ENCODE results near the gene BRAF. TPM values are rescaled to one million over a fixed set of nuclear protein-coding genes. Genes with fewer than 3 reads are reported as not detected.
A peak's percentile ranks its signal among the peaks of the same experiment; 100 is the strongest.
"Not testable (repeated sequence)": the region's sequence is repeated elsewhere in the genome, so short reads cannot be mapped to it uniquely, and the experiment has no call there.

BRAF gene
- total RNA-seq, 1 donor from 2014 or later = 19.8 TPM

DNA sequence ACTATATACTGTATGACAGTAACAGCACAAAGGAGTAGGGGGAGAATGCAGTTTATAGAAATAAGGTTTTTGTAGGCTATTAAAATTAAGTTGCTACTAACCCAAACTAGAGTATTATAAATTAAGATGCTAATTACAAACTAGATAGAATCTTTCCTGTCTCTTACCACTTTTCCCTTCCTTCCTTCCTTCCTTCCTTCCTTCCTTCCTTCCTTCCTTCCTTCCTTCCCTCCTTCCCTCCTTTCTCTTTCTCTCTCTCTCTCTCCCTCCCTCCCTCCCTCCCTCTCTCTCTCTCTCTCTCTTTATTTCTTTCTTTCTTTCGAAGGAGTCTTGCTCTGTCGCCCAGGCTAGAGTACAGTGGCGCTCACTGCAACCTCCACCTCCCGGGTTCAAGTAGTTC is 36.4 kb upstream of the BRAF start:
- no peak overlapping the region for H3K27ac Mint-ChIP-seq (ENCODE audit: unreplicated experiment)
- peaks cover 2% of the 10 kb centered on the region for H3K27me3 Mint-ChIP-seq (ENCODE audit: low read depth)
- H3K4me3 Mint-ChIP-seq (ENCODE audit: unreplicated experiment) = no peak overlapping the region
- no peaks in the 10 kb centered on the region for H3K4me1 Mint-ChIP-seq (ENCODE audit: low read depth)
- DNase-seq (ENCODE audit: low spot score) = no peak
- peaks cover 1% of the 10 kb centered on the region for H3K36me3 Mint-ChIP-seq (ENCODE audit: low read depth)
- H3K9me3 Mint-ChIP-seq (ENCODE audit: low read depth) = peaks cover 7% of the 10 kb centered on the region
- TF ChIP-seq CTCF (IDR thresholded peaks at IDR 0.05) = no peak

DNA sequence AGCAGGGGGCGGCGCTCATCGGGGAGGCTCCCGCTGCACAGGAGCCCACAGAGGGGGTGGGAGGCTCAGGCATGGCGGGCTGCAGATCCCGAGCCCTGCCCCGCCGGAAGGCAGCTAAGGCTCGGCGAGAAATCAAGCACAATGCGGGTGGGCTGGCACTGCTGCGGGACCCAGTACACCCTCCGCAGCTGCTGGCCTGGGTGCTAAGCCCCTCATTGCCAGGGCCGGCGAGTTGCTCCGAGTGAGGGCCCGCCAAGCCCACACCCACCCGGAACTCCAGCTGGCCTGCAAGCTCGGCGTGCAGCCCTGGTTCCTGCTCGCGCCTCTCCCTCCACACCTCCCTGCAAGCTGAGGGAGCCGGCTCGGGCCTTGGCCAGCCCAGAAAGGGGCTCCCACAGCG is 32.3 kb upstream of the BRAF start:
- peak; percentile 85 for DNase-seq (ENCODE audit: low spot score)
- not testable (repeated sequence) for H3K27me3 Mint-ChIP-seq (ENCODE audit: low read depth); H3K4me3 Mint-ChIP-seq (ENCODE audit: unreplicated experiment); H3K27ac Mint-ChIP-seq (ENCODE audit: unreplicated experiment); H3K9me3 Mint-ChIP-seq (ENCODE audit: low read depth); H3K4me1 Mint-ChIP-seq (ENCODE audit: low read depth); H3K36me3 Mint-ChIP-seq (ENCODE audit: low read depth)

GRCh38 chr7:140945940-140946339 is 21.2 kb upstream of the BRAF start:
- DNase-seq (ENCODE audit: low spot score) = no peak
- H3K4me3 Mint-ChIP-seq (ENCODE audit: unreplicated experiment) = no peak overlapping the region
- H3K27ac Mint-ChIP-seq (ENCODE audit: unreplicated experiment) = no peak overlapping the region
- no peaks in the 10 kb centered on the region for H3K36me3 Mint-ChIP-seq (ENCODE audit: low read depth)
- no peak for TF ChIP-seq CTCF (IDR thresholded peaks at IDR 0.05)
- no peaks in the 10 kb centered on the region for H3K9me3 Mint-ChIP-seq (ENCODE audit: low read depth)
- H3K4me1 Mint-ChIP-seq (ENCODE audit: low read depth) = no peaks in the 10 kb centered on the region
- H3K27me3 Mint-ChIP-seq (ENCODE audit: low read depth) = peaks cover 10% of the 10 kb centered on the region

DNA sequence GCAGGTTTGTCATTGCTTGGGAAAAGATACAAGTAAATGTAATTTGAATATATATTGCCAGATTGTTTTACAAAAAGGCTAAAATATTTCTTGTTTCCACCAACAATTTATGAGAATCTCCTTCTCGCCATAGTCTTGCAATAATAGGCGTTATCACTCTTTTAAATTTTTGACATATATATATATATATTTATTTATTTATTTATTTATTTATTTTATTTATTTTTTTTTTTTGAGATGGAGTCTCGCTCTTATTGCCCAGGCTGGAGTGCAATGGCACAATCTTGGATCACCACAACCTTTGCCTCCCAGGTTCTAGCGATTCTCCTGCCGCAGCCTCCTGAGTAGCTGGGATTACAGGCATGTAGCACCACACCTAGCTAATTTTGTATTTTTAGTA is 17.5 kb upstream of the BRAF start:
- H3K9me3 Mint-ChIP-seq (ENCODE audit: low read depth); DNase-seq (ENCODE audit: low spot score); H3K4me1 Mint-ChIP-seq (ENCODE audit: low read depth); H3K27ac Mint-ChIP-seq (ENCODE audit: unreplicated experiment); H3K4me3 Mint-ChIP-seq (ENCODE audit: unreplicated experiment); H3K36me3 Mint-ChIP-seq (ENCODE audit: low read depth); H3K27me3 Mint-ChIP-seq (ENCODE audit: low read depth): not testable (repeated sequence)

DNA sequence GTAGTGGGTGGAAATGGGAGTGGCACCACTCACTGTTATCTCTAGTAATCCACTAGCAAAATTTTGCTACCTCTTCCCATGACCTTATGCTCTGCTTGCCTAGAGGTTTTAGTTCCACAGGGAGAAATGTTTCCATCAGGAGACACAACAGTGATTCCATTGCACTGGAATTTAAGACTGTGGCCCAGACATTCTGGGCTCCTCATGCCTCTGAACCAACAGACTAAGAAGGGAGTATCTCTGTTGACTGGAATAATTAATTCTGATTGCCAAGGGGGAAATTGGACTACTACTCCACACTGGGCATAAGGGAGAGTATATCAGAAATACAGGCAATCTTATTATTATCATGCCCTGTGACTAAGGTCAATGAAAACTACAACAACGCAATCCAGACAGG is 16.2 kb upstream of the BRAF start:
- H3K4me3 Mint-ChIP-seq (ENCODE audit: unreplicated experiment) = no peak overlapping the region
- H3K27me3 Mint-ChIP-seq (ENCODE audit: low read depth) = peaks cover 3% of the 10 kb centered on the region
- no peaks in the 10 kb centered on the region for H3K9me3 Mint-ChIP-seq (ENCODE audit: low read depth)
- no peaks in the 10 kb centered on the region for H3K4me1 Mint-ChIP-seq (ENCODE audit: low read depth)
- H3K27ac Mint-ChIP-seq (ENCODE audit: unreplicated experiment) = no peak overlapping the region
- no peak for TF ChIP-seq CTCF (IDR thresholded peaks at IDR 0.05)
- H3K36me3 Mint-ChIP-seq (ENCODE audit: low read depth) = no peaks in the 10 kb centered on the region
- no peak for DNase-seq (ENCODE audit: low spot score)

- no peak for TF ChIP-seq CTCF (IDR thresholded peaks at IDR 0.05)
- no peaks in the 10 kb centered on the region for H3K4me1 Mint-ChIP-seq (ENCODE audit: low read depth)
- no peaks in the 10 kb centered on the region for H3K36me3 Mint-ChIP-seq (ENCODE audit: low read depth)
- H3K27ac Mint-ChIP-seq (ENCODE audit: unreplicated experiment) = no peak overlapping the region
- no peaks in the 10 kb centered on the region for H3K9me3 Mint-ChIP-seq (ENCODE audit: low read depth)
- DNase-seq (ENCODE audit: low spot score) = no peak
- peaks cover 3% of the 10 kb centered on the region for H3K27me3 Mint-ChIP-seq (ENCODE audit: low read depth)
- no peak overlapping the region for H3K4me3 Mint-ChIP-seq (ENCODE audit: unreplicated experiment)
These were observed 13.1 kb upstream of the BRAF start for GRCh38 chr7:140937702-140938264.
